PC-9 (cell line): ENCODE results near the gene ANKRD66. TPM values are rescaled to one million over a fixed set of nuclear protein-coding genes. Genes with fewer than 3 reads are reported as not detected.
A peak's percentile ranks its signal among the peaks of the same experiment; 100 is the strongest.

ENCODE experiments used
- BruUV-seq: library from RNA; stranded (reverse); fragments of 400-500 nt; replicated peaks from 2 replicates; lab custom pipeline; 2021; lab: Mats Ljungman, UMichigan
- CTCF ChIA-PET: fragments of 300-600 bp; sonication (Branson Sonifier 250); formaldehyde crosslinking; loops from one replicate; lab custom pipeline; 2022; ENCODE audit warnings: antibody characterized with exemption; lab: Charles Lee
- POLR2A ChIA-PET: fragments of 300-600 bp; sonication (Branson Sonifier 250); formaldehyde crosslinking; loops from one replicate; lab custom pipeline; 2022; ENCODE audit warnings: antibody characterized with exemption; ENCODE audit not compliant: unreplicated experiment; lab: Charles Lee
- DNase-seq, 2 experiments: peaks; one replicate each; pipeline versions ENCODE4 v3.0.0 to v3.0.0-alpha.2; 2015 to 2022; ENCODE audit warnings: mixed read lengths in 1 of 2
- H2AFZ ChIP-seq: fragments of 200-600 bp; sonication (generic); 2 replicates; pipeline ENCODE4 v1.8.1; 2017; ENCODE audit warnings: antibody characterized with exemption
- H3F3A ChIP-seq: fragments of 200-600 bp; sonication (generic); 2 replicates; pipeline ENCODE4 v1.8.1; 2017; ENCODE audit warnings: antibody characterized with exemption, mild to moderate bottlenecking, low read depth; ENCODE audit not compliant: insufficient read depth
- H3K27ac ChIP-seq: fragments of 200-600 bp; sonication (generic); 2 replicates; pipeline ENCODE4 v1.6.1; 2016; ENCODE audit warnings: mixed run types
- H3K27me3 ChIP-seq: fragments of 200-600 bp; sonication (generic); 2 replicates; pipeline ENCODE4 v1.6.1; 2016; ENCODE audit warnings: low read depth, mixed run types; ENCODE audit not compliant: insufficient read depth
- H3K36me3 ChIP-seq: fragments of 200-600 bp; sonication (generic); 2 replicates; pipeline ENCODE4 v1.6.1; 2016; ENCODE audit warnings: low read depth, mixed run types
- H3K4me1 ChIP-seq: fragments of 200-600 bp; sonication (generic); replicated peaks from 2 replicates; pipeline ENCODE4 v1.6.1; 2016; ENCODE audit warnings: mixed run types; ENCODE audit not compliant: insufficient read depth
- H3K4me2 ChIP-seq: fragments of 200-600 bp; sonication (generic); 2 replicates; pipeline ENCODE4 v1.6.1; 2017; ENCODE audit warnings: mixed run types
- H3K4me3 ChIP-seq: fragments of 200-600 bp; sonication (generic); 2 replicates; pipeline ENCODE4 v1.6.1; 2016; ENCODE audit warnings: mixed run types
- H3K79me2 ChIP-seq: fragments of 200-600 bp; sonication (generic); 2 replicates; pipeline ENCODE4 v1.6.1; 2017; ENCODE audit warnings: low read depth, mixed run types
- H3K9me2 ChIP-seq: fragments of 200-600 bp; sonication (generic); 2 replicates; pipeline ENCODE4 v1.8.1; 2017; ENCODE audit warnings: mild to moderate bottlenecking; ENCODE audit not compliant: insufficient read depth
- H3K9me3 ChIP-seq: fragments of 200-600 bp; sonication (generic); 2 replicates; pipeline ENCODE4 v1.8.1; 2016; ENCODE audit warnings: low read depth; ENCODE audit not compliant: insufficient read depth
- H4K20me1 ChIP-seq: fragments of 200-600 bp; sonication (generic); 2 replicates; pipeline ENCODE4 v1.8.1; 2017; ENCODE audit not compliant: insufficient read depth
- CTCF ChIP-seq: fragments of 200-600 bp; sonication (generic); conservative IDR thresholded peaks from 2 replicates; pipeline ENCODE4 v1.6.1; 2017; ENCODE audit warnings: mixed run types, antibody characterized with exemption, mild to moderate bottlenecking, moderate library complexity
- EZH2 ChIP-seq: fragments of 200-600 bp; sonication (generic); IDR thresholded peaks from 2 replicates; pipeline ENCODE4 v1.8.0; 2017; ENCODE audit warnings: antibody characterized with exemption, low read depth
- intact Hi-C: fragments of 100-400 bp; cut with micrococcal nuclease; formaldehyde crosslinking; loops from one replicate; pipeline ENCODE4 v1.10.0; 2022; ENCODE audit not compliant: unreplicated experiment
- total RNA-seq: library from RNA; stranded (reverse); gene quantifications from 2 replicates; pipeline ENCODE4 v1.2.3, GENCODE V29; 2021

Gene ANKRD66
- total RNA-seq, 1 experiment from 2014 or later: not detected

DNA sequence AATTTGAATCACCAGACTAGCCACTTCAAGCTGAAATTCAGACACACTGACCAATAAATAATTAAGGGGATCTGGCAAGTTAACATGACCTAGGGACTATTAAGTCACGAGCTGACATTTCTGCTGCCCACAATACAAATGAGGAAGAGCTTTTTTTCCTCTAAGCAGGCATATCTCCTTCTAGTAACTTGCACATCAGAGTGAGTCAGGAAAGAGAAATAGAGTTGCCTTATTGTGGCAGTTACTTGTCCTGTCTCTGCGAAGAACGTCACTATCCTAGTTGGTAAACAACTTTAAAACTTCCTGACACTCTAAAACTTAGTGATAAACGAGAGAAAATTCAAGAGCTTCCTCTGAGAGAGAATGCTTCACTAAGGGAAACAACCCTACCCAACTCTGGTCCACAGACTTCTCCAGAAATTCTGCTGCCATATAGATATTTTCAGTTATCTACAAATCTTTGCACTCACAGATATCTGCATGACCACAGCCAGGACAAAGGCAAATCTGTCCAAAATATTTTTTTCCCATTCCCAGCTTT is 15.7 kb upstream of the ANKRD66 start:
- Histone ChIP-seq H3K4me3 (no peak overlapping the region), H3K27ac (no peak overlapping the region), H3K9me3 (no peaks in the 10 kb centered on the region), H3K4me1 (peaks cover 17% of the 10 kb centered on the region), H3K4me2 (no peak overlapping the region), H2AFZ (no peak overlapping the region), H3K79me2 (no peaks in the 10 kb centered on the region), H3F3A (peaks cover 17% of the 10 kb centered on the region; the same call in 1 of the 2 replicates), H3K36me3 (no peaks in the 10 kb centered on the region), H3K9me2 (no peaks in the 10 kb centered on the region), H3K27me3 (no peaks in the 10 kb centered on the region), H4K20me1 (no peaks in the 10 kb centered on the region)
- BruUV-seq: no TSS peak
- ChIA-PET POLR2A (no interaction called here), CTCF (no interaction called here)
- intact Hi-C loops: no loop called here
- no peak for DNase-seq
- TF ChIP-seq EZH2 (no peak), CTCF (no peak)

- BruUV-seq: no TSS peak
- TF ChIP-seq CTCF (no peak), EZH2 (no peak)
- POLR2A ChIA-PET: no interaction called here
- H3K27ac ChIP-seq: no peak overlapping the region
- no peaks in the 10 kb centered on the region for H3K9me3 ChIP-seq
- CTCF ChIA-PET: no interaction called here
- H3K4me1 ChIP-seq: peaks cover 35% of the 10 kb centered on the region
- H3K4me3 ChIP-seq: no peak overlapping the region
- no peaks in the 10 kb centered on the region for H3K9me2 ChIP-seq
- no peaks in the 10 kb centered on the region for H4K20me1 ChIP-seq
- intact Hi-C loops: no loop called here
- H3K79me2 ChIP-seq: no peaks in the 10 kb centered on the region
- peaks cover 20% of the 10 kb centered on the region; the same call in 1 of the 2 replicates for H3F3A ChIP-seq
- no peaks in the 10 kb centered on the region for H3K27me3 ChIP-seq
- no peak overlapping the region for H3K4me2 ChIP-seq
- DNase-seq: peak in 1 of 2 experiments; percentile 47
- H3K36me3 ChIP-seq: no peaks in the 10 kb centered on the region
- no peak overlapping the region for H2AFZ ChIP-seq
Measured at GRCh38 chr6:46733341-46733801, 13.4 kb upstream of the ANKRD66 start.

- Histone ChIP-seq H2AFZ (peak within 1 kb of the TSS; percentile 92), H3K27me3 (no peaks in the 10 kb centered on the region), H3K4me2 (peak within 1 kb of the TSS; percentile 97), H3F3A (peaks cover 20% of the 10 kb centered on the region; the same call in 1 of the 2 replicates), H3K36me3 (no peaks in the 10 kb centered on the region), H3K79me2 (no peaks in the 10 kb centered on the region), H3K27ac (no peak within 1 kb of the TSS), H3K4me3 (peak within 1 kb of the TSS; percentile 76), H3K9me3 (no peaks in the 10 kb centered on the region), H3K4me1 (peaks cover 35% of the 10 kb centered on the region), H4K20me1 (no peaks in the 10 kb centered on the region), H3K9me2 (no peaks in the 10 kb centered on the region)
- ChIA-PET CTCF (interaction anchor here (0.6 kb wide), 2 partner anchors 50 to 663 kb away, joined by 6 to 7 read pairs; no protein-coding TSS in a partner anchor), POLR2A (interaction anchor here (0.6 kb wide), 1 partner anchor 70 kb away, joined by 4 read pairs; no protein-coding TSS in a partner anchor)
- peak in 1 of 2 experiments; percentile 54 for DNase-seq
- BruUV-seq: no TSS peak
- no peak for TF ChIP-seq CTCF
- TF ChIP-seq EZH2: no peak
- intact Hi-C loops: no loop called here
Measured at GRCh38 chr6:46734867-46735719, 11.6 kb upstream of the ANKRD66 start, which contains the start of gene PLA2G7. PLA2G7 (minus strand) TSS chr6:46735375; CDS start chr6:46722891, 12,484 bp downstream.
